ENCODE measurements around the gene TAF1B. TPM values are rescaled to one million over a fixed set of nuclear protein-coding genes. Genes with fewer than 3 reads are reported as not detected.

TAF1B gene
- total RNA-seq, 4 donors from 2014 or later, result 10.8 to 21.4 (median 17.9) TPM

DNA sequence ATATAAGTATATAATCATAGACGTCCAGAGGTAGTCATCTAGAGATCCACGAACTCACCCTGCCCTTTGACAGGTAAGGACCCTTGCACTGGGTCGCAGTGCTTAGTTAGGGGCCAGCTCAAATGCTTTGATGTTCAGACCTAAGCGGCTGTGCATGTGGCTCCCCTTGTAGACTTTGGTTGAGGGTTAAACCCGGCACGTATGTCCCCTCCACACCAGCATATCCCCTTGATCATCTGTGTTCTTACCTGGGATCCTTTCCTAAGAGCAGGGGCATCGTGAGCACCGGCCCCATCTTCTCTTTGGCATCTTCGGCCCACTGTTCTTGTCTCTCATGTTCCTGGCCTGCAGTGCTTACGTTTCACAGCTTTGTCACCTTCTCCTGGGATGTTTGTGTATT, 139.6 kb downstream of the TAF1B start:
- WGBS, 2 donors, result 89 to 91% methylated on average over 10 of the region's 10 CpGs
- Histone ChIP-seq H3K27me3 (no peaks in the 10 kb centered on the region), H3K4me1 (peaks cover 0 to 21% (median 0%) of the 10 kb centered on the region in 4 donors), H3K4me3 (no peak overlapping the region), H3K9me3 (no peaks in the 10 kb centered on the region), H3K27ac (peak overlapping the region in 1 of 4 donors; percentile 37), H3K36me3 (no peaks in the 10 kb centered on the region)
- TF ChIP-seq POLR2A (IDR thresholded peaks at IDR 0.05), result no peak
- TF ChIP-seq, protein P1, sequence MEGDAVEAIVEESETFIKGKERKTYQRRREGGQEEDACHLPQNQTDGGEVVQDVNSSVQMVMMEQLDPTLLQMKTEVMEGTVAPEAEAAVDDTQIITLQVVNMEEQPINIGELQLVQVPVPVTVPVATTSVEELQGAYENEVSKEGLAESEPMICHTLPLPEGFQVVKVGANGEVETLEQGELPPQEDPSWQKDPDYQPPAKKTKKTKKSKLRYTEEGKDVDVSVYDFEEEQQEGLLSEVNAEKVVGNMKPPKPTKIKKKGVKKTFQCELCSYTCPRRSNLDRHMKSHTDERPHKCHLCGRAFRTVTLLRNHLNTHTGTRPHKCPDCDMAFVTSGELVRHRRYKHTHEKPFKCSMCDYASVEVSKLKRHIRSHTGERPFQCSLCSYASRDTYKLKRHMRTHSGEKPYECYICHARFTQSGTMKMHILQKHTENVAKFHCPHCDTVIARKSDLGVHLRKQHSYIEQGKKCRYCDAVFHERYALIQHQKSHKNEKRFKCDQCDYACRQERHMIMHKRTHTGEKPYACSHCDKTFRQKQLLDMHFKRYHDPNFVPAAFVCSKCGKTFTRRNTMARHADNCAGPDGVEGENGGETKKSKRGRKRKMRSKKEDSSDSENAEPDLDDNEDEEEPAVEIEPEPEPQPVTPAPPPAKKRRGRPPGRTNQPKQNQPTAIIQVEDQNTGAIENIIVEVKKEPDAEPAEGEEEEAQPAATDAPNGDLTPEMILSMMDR (IDR thresholded peaks at IDR 0.05), result no peak
- no peak for TF ChIP-seq EP300 (IDR thresholded peaks at IDR 0.05)
- DNase-seq (ENCODE audit: low spot score in 2 of 2), result no peak

DNA sequence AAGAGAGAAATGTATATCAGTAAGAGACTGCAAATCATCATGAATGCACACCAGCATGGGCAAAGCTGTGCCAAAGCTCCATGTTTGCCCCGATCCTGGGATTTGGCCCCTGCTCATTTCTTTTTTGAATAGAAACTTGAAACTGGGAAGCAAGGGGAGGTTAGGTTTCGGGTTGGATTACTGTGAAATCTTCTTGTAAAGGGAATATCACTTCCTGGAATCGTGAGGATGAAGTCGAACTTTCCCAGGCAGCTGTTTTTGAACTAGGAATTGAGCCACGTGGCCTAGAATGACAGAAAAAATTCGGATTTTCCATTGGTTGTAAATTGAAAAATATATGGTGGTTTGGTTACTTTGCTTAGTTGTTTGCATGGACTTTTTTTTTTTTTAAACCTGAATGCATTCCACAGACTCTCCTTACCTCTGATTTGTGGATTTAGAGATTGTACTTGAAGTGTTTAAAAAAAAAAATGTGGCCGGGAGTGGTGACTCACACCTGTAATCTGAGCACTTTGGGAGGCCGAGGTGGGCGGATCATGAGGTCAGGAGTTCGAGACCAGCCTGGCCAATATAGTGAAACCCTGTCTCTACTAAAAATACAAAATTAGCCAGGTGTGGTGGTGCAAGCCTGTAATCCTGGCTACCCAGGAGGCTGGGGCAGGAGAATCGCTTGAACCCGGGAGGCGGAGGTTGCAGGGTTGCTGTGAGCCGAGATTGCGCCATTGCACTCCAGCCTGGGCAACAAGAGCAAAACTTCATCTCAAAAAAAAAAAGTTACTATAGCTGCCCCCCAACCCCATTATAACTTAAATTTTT, 140.3 kb downstream of the TAF1B start:
- Histone ChIP-seq H3K4me1 (peaks cover 0 to 21% (median 0%) of the 10 kb centered on the region in 4 donors), H3K36me3 (no peaks in the 10 kb centered on the region), H3K27ac (peak overlapping the region in 2 of 4 donors; percentile 37 to 41), H3K27me3 (no peaks in the 10 kb centered on the region), H3K4me3 (no peak overlapping the region), H3K9me3 (no peaks in the 10 kb centered on the region)
- WGBS, 2 donors, result 63 to 70% methylated on average over 15 of the region's 15 CpGs
- DNase-seq (ENCODE audit: low spot score in 2 of 2), result no peak
- TF ChIP-seq POLR2A (IDR thresholded peaks at IDR 0.05), result no peak
- no peak for TF ChIP-seq EP300 (IDR thresholded peaks at IDR 0.05)

Other genes with a start within 250 kb of the TAF1B start
- 100 to 1,000 TPM; 166 to 213 (median 185) TPM for gene YWHAQ, start 212.5 kb upstream of the TAF1B start, total RNA-seq
- gene GRHL1, start 108.2 kb downstream of the TAF1B start, total RNA-seq, result 1 to 10 TPM in 2 of 4 donors, under 1 TPM in 1, not detected in 1; 0.66 to 4.2 (median 2.3) TPM
- gene KLF11, start 200.1 kb downstream of the TAF1B start, total RNA-seq, result 10 to 100 TPM; 17.1 to 23.7 (median 20.9) TPM
- gene CYS1, start 236.9 kb downstream of the TAF1B start, total RNA-seq, result 10 to 100 TPM in 3 of 4 donors, 1 to 10 TPM in 1; 2.7 to 17.5 (median 10.9) TPM